A549 treated with CpdA at 1 μM for 4 hours (cell line): Measurements from ENCODE around the gene MRPL36. TPM values are rescaled to one million over a fixed set of nuclear protein-coding genes. Genes with fewer than 3 reads are reported as not detected.

Experiments used
- total RNA-seq: library from RNA; stranded (reverse); fragments of 200-300 nt; extraction: Qiagen RNA extraction; gene quantifications from 5 replicates; pipeline ENCODE4 v1.2.3, GENCODE V29; 2022; ENCODE audit warnings: low read depth

Gene MRPL36
- 87.3 to 122 TPM (median 117 TPM) in 5 replicates for total RNA-seq

GRCh38 chr5:1799602-1800471, at the start of gene MRPL36:
TSS of gene MRPL36 (minus strand) at chr5:1799837. CDS start at chr5:1798935, 902 bp downstream.

GRCh38 chr5:1801222-1801966, 1.8 kb upstream of the MRPL36 start, which contains the start of gene NDUFS6:
TSS of gene NDUFS6 (plus strand) at chr5:1801407. CDS start at chr5:1801418, 11 bp downstream.

Other genes with a start within 250 kb of the MRPL36 start
- 105 to 129 TPM (median 119 TPM) in 5 replicates for gene NDUFS6, start 1.6 kb upstream of the MRPL36 start, total RNA-seq
- 0.15 to 0.29 TPM (median 0.26 TPM) in 5 replicates for gene IRX4, start 83.1 kb upstream of the MRPL36 start, total RNA-seq